HG03060 (cell line): Measurements from ENCODE around the gene C10orf53.
"Not testable (repeated sequence)": the region's sequence is repeated elsewhere in the genome, so short reads cannot be mapped to it uniquely, and the experiment has no call there.

Source experiments
- ATAC-seq: cut with Tn5 transposase; IDR thresholded peaks from one replicate; pipeline ENCODE4 v1.9.1; 2021; ENCODE audit warnings: low read depth, moderate number of reproducible peaks; ENCODE audit not compliant: unreplicated experiment

Gene C10orf53

DNA sequence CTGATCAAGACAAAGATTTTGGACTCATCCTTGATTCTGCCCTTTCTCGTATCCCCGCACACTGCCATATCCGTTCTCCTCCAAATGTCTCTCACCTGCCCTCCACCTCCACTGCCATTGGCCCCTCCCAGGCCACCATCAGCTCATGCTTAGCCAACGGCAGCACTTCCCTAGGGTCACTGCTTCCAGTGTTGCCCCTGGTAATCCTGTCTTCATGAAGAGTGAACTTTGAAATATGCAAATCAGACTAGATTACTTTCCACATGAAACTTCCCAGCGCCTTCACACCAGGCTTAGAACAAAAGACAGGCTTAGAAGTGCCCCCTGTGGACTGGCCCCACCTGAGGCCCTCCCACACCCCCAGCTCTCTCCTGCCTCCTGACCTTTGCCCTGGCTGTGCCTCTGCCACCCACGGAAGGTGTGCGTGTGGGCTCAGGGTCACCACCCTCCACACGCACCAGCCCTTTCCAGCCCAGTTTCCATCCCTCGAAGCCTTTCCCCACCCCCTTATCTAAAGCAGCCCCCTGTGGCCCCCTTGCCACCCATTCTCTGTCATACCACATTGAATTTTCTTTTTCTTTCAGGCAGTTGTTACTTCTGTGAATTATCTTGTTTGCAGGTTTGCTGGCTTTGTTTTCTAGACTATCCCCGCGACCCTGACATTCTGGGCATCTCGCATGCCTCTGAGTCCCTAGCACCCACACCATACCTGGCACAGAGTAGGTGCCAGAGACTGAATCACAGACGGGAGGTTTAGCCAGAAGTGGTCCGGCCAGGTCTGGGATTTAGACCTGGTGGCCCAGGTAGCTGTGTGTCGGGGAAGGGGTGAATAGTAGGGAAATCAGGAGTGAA lies 26.8 kb upstream of the C10orf53 start:
- ATAC-seq: no peak

DNA sequence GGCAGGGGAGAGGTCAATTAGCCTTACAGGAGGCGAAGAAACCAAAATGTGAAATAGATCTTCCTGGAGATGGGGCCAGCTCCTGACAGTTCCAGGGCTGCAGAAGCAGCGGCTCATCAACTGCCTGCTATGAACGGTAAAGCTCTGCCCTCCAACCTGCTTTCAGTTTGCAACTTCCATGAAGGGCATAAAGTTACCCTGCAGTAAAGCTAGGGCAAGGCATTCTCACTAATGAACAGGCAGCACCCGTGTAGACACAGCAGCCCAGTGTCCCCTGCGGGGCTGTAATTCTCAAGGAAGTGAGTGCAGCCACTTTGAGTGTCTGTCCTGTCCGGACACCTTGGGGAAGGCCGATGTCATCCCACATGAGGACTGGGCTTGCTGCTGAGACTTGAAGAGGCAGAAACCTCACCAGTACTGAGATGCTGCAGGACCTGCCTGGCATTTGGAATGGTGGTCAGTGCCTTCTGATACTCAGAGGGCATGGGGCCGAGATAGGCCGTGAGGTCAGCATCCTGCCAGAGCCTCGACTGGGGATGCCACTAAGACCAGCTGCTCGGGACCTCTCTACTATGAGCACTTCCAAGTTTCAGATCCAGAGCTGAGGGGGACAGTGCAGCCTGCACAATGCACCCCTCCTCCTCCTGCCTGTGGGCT lies 26.1 kb upstream of the C10orf53 start:
- ATAC-seq: no peak

DNA sequence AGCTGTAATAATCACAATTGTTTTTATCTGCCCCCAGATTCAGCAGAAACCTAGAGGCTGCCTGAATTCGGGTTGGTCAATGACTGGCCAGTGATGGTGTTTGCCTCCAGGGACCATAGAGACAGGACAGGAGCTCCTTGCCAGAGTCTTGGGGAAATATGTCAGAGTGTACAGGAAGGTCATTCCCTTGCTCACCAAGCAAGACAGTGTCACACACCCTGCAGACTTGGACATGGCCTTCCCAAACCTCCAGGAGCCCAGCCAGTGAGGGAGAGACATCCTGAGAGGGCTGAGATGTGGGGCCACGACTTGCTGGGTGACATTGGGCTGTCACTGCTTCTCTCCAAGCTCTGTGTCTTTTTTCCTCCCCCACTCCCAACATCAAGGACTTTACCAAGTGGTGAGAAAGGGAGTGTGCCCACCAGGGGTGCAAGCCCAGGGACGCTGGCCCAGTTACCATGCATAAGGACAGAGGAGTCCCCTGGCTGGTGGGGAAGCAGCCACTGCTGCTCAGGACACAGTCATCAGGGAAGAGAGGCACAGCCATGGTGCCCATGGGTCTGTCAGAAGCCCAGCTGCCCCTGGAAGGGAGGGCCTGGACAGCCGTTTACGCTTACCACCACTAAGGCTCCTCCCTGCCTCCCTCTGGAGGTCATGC lies 25.3 kb upstream of the C10orf53 start:
- ATAC-seq: no peak

DNA sequence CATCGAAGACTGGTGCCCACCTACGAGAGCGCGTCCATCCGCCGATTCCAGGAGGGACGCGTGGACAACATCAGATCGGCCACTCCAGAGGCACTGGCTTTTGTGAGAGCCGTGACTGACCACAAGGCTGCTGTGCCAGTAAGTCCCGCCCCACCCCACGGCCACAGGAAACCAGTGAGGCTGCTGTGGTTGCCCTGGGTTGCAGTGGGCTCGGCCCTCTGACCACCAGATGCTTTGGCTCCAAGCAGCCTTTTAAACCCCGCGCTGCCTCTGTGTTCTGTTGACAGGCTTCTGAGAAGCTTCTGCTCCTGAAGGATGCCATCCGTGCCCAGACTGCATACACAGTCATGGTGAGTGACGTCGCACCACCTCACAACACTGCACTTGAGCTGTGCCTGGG lies 24.4 kb upstream of the C10orf53 start:
- no peak for ATAC-seq

DNA sequence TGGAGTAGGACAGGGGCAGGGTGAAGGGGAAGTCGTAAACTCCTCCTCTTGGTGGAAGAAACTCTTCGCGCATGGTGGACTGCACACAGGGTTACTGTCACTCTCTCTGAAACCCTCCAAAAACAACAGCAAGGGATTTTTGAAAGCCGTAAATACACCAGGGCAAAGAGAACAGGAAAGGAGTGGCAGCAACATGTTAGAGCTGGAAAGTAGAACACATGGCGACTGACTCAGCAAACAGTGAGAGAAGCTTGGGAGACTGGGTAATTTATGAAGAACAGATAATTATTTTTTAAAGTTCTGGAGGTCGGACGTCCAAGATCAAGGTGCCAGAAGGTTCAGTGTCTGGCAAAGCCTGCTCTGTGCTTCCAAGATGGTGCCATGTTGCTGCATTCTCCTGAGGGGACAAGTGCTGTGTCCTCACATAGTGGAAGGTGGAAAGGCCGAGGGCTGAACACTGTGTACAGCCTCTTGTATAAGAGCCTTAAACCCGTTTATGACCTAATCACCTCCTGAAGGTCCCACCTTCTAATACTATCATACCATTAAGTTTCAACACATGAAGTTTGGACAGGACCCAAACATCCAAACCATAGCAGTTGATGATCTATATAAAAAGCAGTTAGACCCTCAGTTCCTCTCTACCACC lies 22.5 kb upstream of the C10orf53 start:
- no peak for ATAC-seq

DNA sequence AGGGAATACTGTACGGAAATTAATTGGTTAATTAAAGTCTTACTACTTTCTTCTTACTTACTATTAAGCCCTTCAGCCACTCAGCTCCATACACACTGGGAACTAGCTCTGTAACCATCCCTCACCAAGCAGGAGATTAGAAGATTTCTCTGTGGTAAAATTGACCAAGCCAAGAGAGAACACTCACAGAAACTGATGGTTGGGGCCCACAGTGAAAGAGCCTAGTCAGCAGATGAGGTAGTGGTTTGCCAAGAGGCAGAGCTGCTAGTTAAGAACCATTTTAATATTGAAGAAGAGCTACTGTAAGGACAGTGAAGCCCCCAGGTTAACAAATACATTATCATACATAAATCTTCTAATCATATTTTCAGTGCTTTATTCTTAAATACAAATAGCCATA lies 21.8 kb upstream of the C10orf53 start:
- no peak for ATAC-seq

DNA sequence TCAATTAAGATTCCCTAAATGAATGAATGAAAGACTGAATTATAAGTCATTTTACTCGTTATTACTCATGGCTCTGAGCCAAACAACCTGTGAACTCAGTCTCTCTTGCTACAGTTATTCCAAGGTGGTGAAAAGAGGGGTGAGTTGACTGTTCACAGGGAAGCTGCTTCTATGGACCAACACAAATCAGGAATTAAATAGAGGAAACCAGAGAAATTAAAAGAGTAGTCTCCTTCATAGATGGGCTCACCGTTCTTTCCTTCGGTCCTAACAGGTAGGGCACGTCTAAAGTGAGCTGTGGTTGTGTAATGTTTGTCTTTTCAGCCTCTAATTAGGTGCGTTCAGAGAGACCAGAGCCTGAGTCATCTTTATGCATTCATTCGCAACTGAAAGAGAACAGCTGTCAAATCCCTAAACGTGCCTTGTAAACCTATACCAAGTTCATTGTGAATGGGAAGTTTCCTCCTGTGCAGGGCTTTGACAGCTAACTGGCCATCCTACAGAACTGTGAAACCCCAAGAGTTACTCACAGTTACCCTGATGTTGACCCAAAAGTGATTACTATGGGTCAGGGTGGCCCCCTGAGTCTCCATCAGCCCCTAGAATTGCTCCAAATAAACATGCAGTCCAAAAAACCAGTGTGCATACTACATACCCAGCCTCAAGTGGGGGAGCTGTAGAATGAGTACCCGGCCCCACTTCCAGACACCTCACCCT lies 18.2 kb upstream of the C10orf53 start:
- no peak for ATAC-seq

DNA sequence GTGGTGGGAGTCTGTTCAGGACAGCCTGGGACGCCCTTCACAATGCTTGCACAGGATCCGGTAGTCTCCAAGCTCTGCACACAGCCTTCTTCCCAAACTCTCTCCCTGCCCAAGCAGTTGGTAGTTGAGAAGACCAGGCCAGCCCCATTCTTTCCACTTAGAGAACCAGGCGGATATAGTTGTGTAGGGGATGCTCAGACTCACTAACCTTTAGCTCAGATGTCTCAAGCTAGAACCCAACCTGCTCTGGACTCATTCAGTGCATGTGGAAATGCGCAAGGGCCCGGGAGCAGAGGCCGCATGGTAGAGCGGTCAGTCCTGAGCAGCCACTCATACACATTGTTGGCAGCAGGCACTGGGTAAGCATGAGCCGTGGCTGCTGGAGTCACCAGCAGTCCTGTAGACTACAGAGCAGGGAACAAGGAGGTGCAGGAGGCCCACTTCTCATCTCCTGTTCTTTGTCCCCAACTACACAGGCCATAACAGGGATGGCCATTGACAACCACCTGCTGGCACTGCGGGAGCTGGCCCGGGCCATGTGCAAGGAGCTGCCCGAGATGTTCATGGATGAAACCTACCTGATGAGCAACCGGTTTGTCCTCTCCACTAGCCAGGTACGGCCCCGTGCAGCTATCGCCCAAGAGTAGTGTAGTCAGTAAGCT lies 17.2 kb upstream of the C10orf53 start:
- ATAC-seq: no peak

DNA sequence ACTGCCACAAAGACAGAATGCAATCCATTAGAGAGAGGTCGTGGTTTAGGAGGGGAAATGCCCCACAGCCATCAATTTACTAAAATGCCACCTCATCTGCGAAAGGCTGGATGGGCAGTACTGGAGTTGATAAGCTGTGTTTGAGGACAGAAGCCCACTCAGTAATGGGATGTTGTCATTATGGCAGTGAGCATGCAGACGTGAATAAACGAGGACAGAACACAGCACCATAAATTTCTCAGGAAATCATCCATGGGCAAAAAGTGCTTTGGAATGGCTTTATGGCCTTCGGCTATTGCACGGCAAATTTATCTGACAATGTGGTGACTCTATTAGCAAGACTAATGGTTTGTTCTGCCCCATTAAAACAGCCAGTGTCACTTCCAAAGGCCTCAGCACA lies 15.9 kb upstream of the C10orf53 start:
- ATAC-seq: no peak

DNA sequence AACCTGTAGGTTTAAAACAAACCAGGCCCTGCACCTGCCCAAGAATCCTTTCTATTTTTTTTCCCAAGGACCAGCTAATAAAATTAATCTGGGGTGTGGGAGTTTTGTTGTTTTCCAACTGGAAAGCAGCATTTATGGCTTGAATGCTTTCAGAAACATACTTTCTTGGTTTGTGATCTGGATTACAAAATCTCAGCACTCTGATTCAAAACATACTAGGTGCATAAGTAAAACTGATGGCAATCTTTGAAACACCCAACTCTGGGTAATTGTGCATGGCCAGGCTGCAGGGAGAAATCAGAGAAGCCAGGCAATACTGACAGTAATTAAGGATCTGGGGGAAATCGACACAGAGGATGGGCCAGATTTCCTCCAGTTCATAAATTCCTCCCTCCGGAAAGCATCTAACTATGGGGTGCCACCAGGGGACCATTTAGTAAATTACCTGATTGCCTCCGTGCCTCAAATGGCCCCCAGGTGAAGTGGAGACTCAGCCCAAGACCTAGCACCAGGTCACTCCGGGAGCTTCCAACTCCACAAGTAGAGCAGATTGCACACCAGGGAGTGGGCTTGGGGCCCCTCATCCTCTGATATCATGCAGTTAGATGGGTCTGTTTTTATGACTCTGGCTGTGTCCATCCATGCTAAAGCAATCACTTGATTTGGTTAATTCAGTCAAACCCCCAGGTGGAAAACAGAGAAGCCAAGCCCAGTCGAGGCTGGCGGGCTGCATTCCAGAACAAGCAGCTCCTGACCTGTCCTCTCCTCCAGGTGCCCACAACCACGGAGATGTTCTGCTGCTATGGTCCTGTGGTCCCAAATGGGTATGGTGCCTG lies 15.2 kb upstream of the C10orf53 start:
- no peak for ATAC-seq

DNA sequence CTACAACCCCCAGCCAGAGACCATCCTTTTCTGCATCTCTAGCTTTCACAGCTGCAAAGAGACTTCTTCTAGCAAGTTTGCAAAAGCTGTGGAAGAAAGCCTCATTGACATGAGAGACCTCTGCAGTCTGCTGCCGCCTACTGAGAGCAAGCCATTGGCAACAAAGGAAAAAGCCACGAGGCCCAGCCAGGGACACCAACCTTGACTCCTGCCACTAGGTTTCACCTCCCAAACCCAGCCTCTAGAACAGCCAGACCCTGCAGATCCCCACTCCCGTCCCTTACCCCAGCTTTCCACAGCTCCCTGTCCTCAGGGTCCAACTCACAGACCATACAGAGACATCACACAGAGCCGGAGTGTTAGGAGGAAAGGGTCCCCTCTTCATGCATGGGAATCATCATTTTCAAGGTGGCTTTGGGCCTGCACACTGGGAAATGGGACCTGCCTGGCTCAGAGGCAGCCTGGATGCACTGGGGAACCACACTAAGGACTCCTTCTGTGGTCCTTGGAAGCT lies 14.6 kb upstream of the C10orf53 start:
- ATAC-seq: no peak

DNA sequence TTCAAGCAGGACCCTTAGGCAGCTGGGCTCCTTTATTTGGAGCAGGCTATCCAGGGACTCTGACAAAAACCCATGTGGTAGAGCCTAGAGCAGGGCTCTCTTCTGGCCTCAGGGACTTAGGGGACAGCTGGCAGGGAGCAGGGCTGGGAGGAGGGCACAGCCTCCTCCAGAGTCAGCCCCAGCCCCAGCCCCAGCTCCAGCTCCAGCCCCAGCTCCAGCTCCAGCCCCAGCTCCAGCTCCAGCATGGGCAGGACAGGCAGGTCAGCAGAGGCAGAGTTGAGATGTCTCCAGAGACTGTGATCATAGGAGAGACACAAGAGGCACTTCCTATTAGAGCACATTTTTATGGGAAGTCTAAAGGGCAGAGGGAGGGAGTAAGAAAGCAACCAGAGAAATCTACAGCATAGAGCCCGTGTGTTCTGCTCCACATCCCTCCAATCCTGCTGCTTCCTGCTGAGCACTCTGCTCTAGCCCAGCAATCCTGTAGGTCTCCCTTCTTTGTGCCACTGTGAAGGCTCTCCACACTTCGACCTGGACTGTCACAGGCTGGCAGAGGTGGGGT lies 13.3 kb upstream of the C10orf53 start:
- no peak for ATAC-seq

DNA sequence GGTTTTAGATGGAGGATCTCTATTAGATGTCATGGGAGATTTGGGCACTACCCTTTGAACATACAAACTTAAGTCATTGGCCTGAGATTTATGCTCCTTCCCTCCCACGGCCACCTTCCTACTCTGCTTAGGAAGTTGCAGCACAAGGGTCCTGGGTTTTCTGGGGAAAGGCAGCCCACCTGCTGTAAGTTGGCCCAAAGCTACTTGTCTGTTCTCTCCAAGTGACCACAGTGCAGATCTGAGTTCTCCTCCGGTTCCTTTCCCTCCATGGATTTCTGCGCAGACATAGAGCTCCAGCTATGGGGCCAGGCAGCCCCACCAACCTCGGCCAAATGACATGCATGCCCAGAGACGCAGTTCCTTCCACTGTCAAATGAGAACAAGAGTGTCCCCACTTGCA lies 12.8 kb upstream of the C10orf53 start:
- no peak for ATAC-seq

DNA sequence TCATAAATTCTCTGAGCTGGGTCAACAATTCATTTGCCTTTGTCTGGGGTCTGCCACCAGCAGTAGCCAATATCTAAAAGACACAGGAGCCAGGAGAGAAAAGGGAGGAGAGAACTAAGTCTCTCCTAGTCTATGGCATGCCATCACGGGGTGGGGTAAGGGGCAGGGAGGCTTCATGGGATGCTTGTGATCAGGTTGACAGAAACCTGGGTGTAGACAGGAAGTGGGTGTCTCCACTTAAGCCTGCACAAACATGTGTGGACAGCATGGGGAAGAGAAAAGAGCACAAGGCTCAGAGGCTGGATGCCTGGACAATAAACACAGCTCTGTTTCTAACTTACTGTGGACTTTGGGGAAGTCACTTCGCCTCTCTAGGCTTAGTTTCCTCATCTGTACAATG lies 11.5 kb upstream of the C10orf53 start:
- ATAC-seq: no peak

DNA sequence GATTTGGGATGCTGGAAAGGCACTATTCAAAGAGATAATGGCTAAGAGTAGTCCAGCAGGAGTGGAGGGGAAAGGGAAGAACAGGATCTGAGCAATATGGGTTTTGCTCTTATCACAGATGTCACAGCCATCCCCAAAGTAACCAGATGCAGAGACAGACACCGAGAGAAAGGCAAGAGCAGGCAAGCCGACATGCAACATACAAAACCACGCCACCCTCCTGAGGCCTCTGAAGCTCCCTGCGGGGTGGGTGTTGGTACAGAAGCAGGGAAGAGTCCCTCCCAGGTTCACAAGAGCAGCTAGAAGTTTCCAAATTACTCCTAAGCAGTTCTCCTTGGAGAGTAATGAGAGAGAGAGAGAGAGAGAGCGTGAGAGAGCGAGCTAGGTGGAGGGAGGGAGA lies 10.8 kb upstream of the C10orf53 start:
- no peak for ATAC-seq

DNA sequence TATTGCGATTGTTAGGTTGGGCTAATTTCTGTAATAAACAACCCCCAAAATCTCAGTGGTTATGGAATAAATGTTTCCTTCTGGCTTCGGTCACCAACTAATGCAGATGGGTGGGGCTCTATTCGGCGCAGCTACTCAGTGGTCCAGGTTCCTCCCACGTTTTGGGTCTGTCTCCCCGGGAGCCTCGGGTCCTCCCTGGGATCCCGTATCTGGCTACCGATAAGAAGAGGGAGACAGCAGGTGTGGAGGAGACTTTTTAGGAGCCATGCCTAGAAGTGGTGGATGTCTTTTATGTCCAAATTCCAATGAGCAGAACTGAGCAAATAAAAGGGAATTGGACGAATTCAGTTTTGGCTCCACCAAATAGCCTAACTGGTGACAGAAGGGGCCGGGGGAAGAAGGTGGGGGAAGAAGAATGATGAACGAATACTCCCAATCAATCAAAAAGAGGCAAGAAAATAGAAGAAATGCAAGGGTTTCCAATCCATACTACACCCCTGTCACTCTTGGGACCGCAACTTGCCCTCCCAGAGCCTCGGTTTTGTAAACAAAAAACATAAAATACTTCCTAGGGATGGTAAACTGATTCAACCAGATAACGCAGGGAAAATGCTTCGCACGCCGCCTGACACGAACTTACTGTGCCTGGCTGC lies 498 bp upstream of the C10orf53 start:
- ATAC-seq: no peak

DNA sequence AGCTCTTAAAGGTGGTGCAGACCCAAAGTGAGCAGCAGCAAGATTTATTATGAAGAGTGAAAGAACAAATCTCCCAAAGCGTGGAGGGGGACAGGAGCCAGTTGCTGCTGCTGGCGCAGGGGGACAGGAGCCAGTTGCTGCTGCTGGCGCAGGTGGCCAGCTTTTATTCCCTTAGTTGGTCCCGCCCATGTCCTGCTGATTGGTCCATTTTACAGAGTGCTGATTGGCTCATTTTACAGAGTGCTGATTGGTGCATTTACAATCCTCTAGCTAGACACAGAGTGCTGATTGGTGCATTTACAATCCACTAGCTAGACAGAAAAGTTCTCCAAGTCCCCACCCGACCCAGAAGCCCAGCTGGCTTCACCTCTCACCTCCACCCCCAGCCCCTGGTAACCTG lies 3.0 kb downstream of the C10orf53 start:
- not testable (repeated sequence) for ATAC-seq

DNA sequence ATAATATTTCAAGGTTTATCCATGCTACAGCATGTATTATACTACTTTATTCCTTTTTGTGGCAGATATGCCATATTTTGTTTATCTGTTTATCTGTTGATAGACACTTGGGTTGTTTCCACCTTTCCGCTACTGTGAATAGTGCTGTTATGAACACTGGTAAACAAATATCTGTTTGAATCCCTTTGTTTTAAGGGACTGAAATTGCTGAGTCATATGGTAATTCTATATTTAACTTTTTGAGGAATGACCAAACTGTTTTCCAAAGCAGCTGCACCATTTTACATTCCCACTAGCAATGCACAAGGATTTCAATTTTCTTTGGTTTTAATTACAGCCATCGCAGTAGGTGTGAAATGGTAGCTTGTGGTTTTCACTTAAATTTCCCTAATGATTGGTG lies 3.4 kb downstream of the C10orf53 start:
- ATAC-seq: no peak
